ENCODE data around the gene LRRC4. TPM values are rescaled to one million over a fixed set of nuclear protein-coding genes. Genes with fewer than 3 reads are reported as not detected.

Gene LRRC4
- total and polyA plus RNA-seq, 8 donors: 5.7 to 24.4 (median 13.8) TPM

- Histone ChIP-seq H3K36me3 (no peaks in the 10 kb centered on the region), H3K4me1 (peaks cover 0 to 10% of the 10 kb centered on the region in 2 donors), H3K27ac (no peak overlapping the region), H3K4me3 (no peak overlapping the region), H3K9me3 (no peaks in the 10 kb centered on the region), H3K27me3 (no peaks in the 10 kb centered on the region)
- intact Hi-C loops (cut with DNase I): no loop called here
- DNase-seq: no peak
- no peak for ATAC-seq
- no peak for TF ChIP-seq CTCF (IDR thresholded peaks at IDR 0.05)
These were observed 12.8 kb upstream of the LRRC4 start for GRCh38 chr7:128044064-128044463.

GRCh38 chr7:128042012-128042411 lies 10.8 kb upstream of the LRRC4 start:
- no peaks in the 10 kb centered on the region for H3K36me3 ChIP-seq
- DNase-seq (no peak), ATAC-seq (no peak)
- peaks cover 0 to 10% of the 10 kb centered on the region in 2 donors for H3K4me1 ChIP-seq
- TF ChIP-seq CTCF (IDR thresholded peaks at IDR 0.05): no peak
- no peak overlapping the region for H3K27ac ChIP-seq
- H3K27me3 ChIP-seq: no peaks in the 10 kb centered on the region
- intact Hi-C loops (cut with DNase I): no loop called here
- H3K9me3 ChIP-seq: no peaks in the 10 kb centered on the region
- no peak overlapping the region for H3K4me3 ChIP-seq

GRCh38 chr7:128041203-128041602 lies 10.0 kb upstream of the LRRC4 start:
- TF ChIP-seq CTCF (IDR thresholded peaks at IDR 0.05): no peak
- intact Hi-C loops (cut with DNase I): no loop called here
- Histone ChIP-seq H3K27ac (no peak overlapping the region), H3K27me3 (no peaks in the 10 kb centered on the region), H3K4me1 (peaks cover 0 to 10% of the 10 kb centered on the region in 2 donors), H3K9me3 (no peaks in the 10 kb centered on the region), H3K36me3 (no peaks in the 10 kb centered on the region), H3K4me3 (no peak overlapping the region)
- DNase-seq: no peak
- no peak for ATAC-seq

- no peaks in the 10 kb centered on the region for H3K27me3 ChIP-seq
These were observed 9.0 kb upstream of the LRRC4 start for GRCh38 chr7:128040205-128040604.

GRCh38 chr7:128039544-128039953 lies 8.3 kb upstream of the LRRC4 start:
- H3K27ac ChIP-seq: no peak overlapping the region
- no peak overlapping the region for H3K4me3 ChIP-seq
- no peaks in the 10 kb centered on the region for H3K27me3 ChIP-seq
- H3K4me1 ChIP-seq: peaks cover 0 to 10% of the 10 kb centered on the region in 2 donors
- intact Hi-C loops (cut with DNase I): no loop called here
- no peak for TF ChIP-seq CTCF (IDR thresholded peaks at IDR 0.05)
- H3K9me3 ChIP-seq: no peaks in the 10 kb centered on the region
- DNase-seq (no peak), ATAC-seq (no peak)
- H3K36me3 ChIP-seq: no peaks in the 10 kb centered on the region

More at GRCh38 chr7:128040205-128040604, 9.0 kb upstream of the LRRC4 start:
- Histone ChIP-seq H3K9me3 (no peaks in the 10 kb centered on the region), H3K27ac (no peak overlapping the region), H3K4me1 (peaks cover 0 to 10% of the 10 kb centered on the region in 2 donors), H3K36me3 (no peaks in the 10 kb centered on the region), H3K4me3 (no peak overlapping the region)
- ATAC-seq: no peak
- no peak for TF ChIP-seq CTCF (IDR thresholded peaks at IDR 0.05)
- intact Hi-C loops (cut with DNase I): no loop called here
- DNase-seq: no peak
